ENCODE results near the gene ZNF639. TPM values are rescaled to one million over a fixed set of nuclear protein-coding genes. Genes with fewer than 3 reads are reported as not detected.

ZNF639 gene
- total RNA-seq, 1 donor from 2014 or later: 23.9 TPM

Other genes starting within 250 kb of the ZNF639 start
- 20.3 TPM for gene PIK3CA, start 174.7 kb upstream of the ZNF639 start, total RNA-seq
- gene KCNMB3, start 71.9 kb upstream of the ZNF639 start, total RNA-seq: 3.1 TPM
- 43.3 TPM for gene MFN1, start 24.7 kb downstream of the ZNF639 start, total RNA-seq
- gene GNB4, start 128.4 kb downstream of the ZNF639 start, total RNA-seq: 14.5 TPM
- 25.6 TPM for gene ACTL6A, start 239.9 kb downstream of the ZNF639 start, total RNA-seq